ENCODE measurements around the gene MUC5AC. TPM values are rescaled to one million over a fixed set of nuclear protein-coding genes. Genes with fewer than 3 reads are reported as not detected.
A peak's percentile ranks its signal among the peaks of the same experiment; 100 is the strongest.

MUC5AC gene
- total and polyA plus RNA-seq, 12 donors, result under 0.01 TPM; not detected in 9

- Histone ChIP-seq H3K4me1 (replicated peaks in 1 of 2) (no peaks in the 10 kb centered on the region), H3K36me3 (replicated peaks in 1 of 2) (no peaks in the 10 kb centered on the region), H3K27me3 (peaks cover 4% of the 10 kb centered on the region), H3K9me3 (replicated peaks in 1 of 3) (no peaks in the 10 kb centered on the region), H3K27ac (no peak overlapping the region), H3K4me3 (no peak overlapping the region)
- intact Hi-C loops (cut with DNase I), result no loop called here
- TF ChIP-seq CTCF (IDR thresholded peaks at IDR 0.05) (no peak), POLR2A (IDR thresholded peaks at IDR 0.05) (no peak)
- peak in 1 of 7 donors; percentile 10 for DNase-seq
- WGBS, 4 donors, result 81 to 90% (median 86%) methylated on average over 8 to 32 of the region's 32 CpGs
Measured at GRCh38 chr11:1160231-1161101, 2.7 kb downstream of the MUC5AC start.

GRCh38 chr11:1161410-1162137 lies 3.8 kb downstream of the MUC5AC start:
- Histone ChIP-seq H3K27me3 (peaks cover 4% of the 10 kb centered on the region), H3K9me3 (replicated peaks in 1 of 3) (no peaks in the 10 kb centered on the region), H3K4me1 (replicated peaks in 1 of 2) (no peaks in the 10 kb centered on the region), H3K4me3 (no peak overlapping the region), H3K27ac (no peak overlapping the region), H3K36me3 (replicated peaks in 1 of 2) (no peaks in the 10 kb centered on the region)
- no peak for DNase-seq
- intact Hi-C loops (cut with DNase I), result no loop called here
- TF ChIP-seq CTCF (IDR thresholded peaks at IDR 0.05) (no peak), POLR2A (IDR thresholded peaks at IDR 0.05) (no peak)
- 83 to 87% (median 87%) methylated on average over 21 to 42 of the region's 42 CpGs for WGBS, 4 donors

GRCh38 chr11:1162138-1162475 lies 4.4 kb downstream of the MUC5AC start:
- no peaks in the 10 kb centered on the region for H3K9me3 ChIP-seq (replicated peaks in 1 of 3)
- H3K36me3 ChIP-seq (replicated peaks in 1 of 2), result no peaks in the 10 kb centered on the region
- DNase-seq, result no peak
- H3K4me1 ChIP-seq (replicated peaks in 1 of 2), result no peaks in the 10 kb centered on the region
- no peak for TF ChIP-seq CTCF (IDR thresholded peaks at IDR 0.05)
- TF ChIP-seq POLR2A (IDR thresholded peaks at IDR 0.05), result no peak
- H3K27ac ChIP-seq, result no peak overlapping the region
- H3K4me3 ChIP-seq, result no peak overlapping the region
- WGBS, 4 donors, result 71 to 89% (median 77%) methylated on average over 10 to 21 of the region's 21 CpGs
- H3K27me3 ChIP-seq, result peaks cover 4% of the 10 kb centered on the region
- intact Hi-C loops (cut with DNase I), result no loop called here

- Histone ChIP-seq H3K27ac (no peak overlapping the region), H3K27me3 (peaks cover 4% of the 10 kb centered on the region), H3K4me1 (replicated peaks in 1 of 2) (no peaks in the 10 kb centered on the region), H3K9me3 (replicated peaks in 1 of 3) (no peaks in the 10 kb centered on the region), H3K4me3 (no peak overlapping the region), H3K36me3 (replicated peaks in 1 of 2) (no peaks in the 10 kb centered on the region)
- TF ChIP-seq POLR2A (IDR thresholded peaks at IDR 0.05) (no peak), CTCF (IDR thresholded peaks at IDR 0.05) (no peak)
- WGBS, 4 donors, result 72 to 86% (median 82%) methylated on average over 4 to 28 of the region's 28 CpGs
- intact Hi-C loops (cut with DNase I), result no loop called here
- no peak for DNase-seq
Measured at GRCh38 chr11:1162491-1163311, 4.9 kb downstream of the MUC5AC start.

Data from adrenal gland (tissue), 12 donors.